IMR-90 (cell line): ENCODE data around the gene EXOC6B. TPM values are rescaled to one million over a fixed set of nuclear protein-coding genes. Genes with fewer than 3 reads are reported as not detected.

Experiments used
- ATAC-seq: fragments of 200-7000 bp; cut with Tn5 transposase; 2 replicates; pipeline ENCODE4 v1.9.1; 2020; ENCODE audit warnings: low read depth, mild to moderate bottlenecking, moderate library complexity
- BruUV-seq: library from RNA; stranded (reverse); fragments of 400-500 nt; replicated peaks from 2 replicates; lab custom pipeline; 2021; lab: Mats Ljungman, UMichigan
- CTCF ChIA-PET: fragments of 300-600 bp; formaldehyde crosslinking; extraction: SDS; loops from one replicate; lab custom pipeline; 2021; ENCODE audit warnings: antibody characterized with exemption; lab: Yijun Ruan, JAX
- POLR2A ChIA-PET: fragments of 300-600 bp; sonication (Branson Sonifier 250); formaldehyde crosslinking; loops from one replicate; lab custom pipeline; 2022; ENCODE audit warnings: antibody characterized with exemption; ENCODE audit not compliant: unreplicated experiment; lab: Charles Lee
- DNase-seq: peaks from one replicate; pipeline ENCODE4 v3.0.0; 2013
- H2AFZ ChIP-seq: replicated peaks from 2 replicates; pipeline ENCODE3; 2013; ENCODE audit warnings: low read length, mild to moderate bottlenecking; ENCODE audit not compliant: poor library complexity
- H2AK5ac ChIP-seq: 2 replicates; pipeline ENCODE4 v1.6.1; 2013; ENCODE audit warnings: low read depth, low read length, inconsistent platforms
- H2AK9ac ChIP-seq: replicated peaks from 2 replicates; pipeline ENCODE3; 2013; ENCODE audit warnings: mild to moderate bottlenecking, low read depth, low read length, moderate library complexity; ENCODE audit not compliant: poor library complexity
- H2BK120ac ChIP-seq: 2 replicates; pipeline ENCODE4 v1.6.1; 2013; ENCODE audit warnings: low read depth, low read length, inconsistent platforms
- H2BK15ac ChIP-seq: 3 replicates; pipeline ENCODE4 v1.6.1; 2013; ENCODE audit warnings: low read depth, low read length, inconsistent platforms
- H2BK20ac ChIP-seq: 2 replicates; pipeline ENCODE4 v1.6.1; 2013; ENCODE audit warnings: low read depth, mild to moderate bottlenecking, inconsistent platforms, low read length, moderate library complexity
- H2BK5ac ChIP-seq: 2 replicates; pipeline ENCODE4 v1.6.1; 2013; ENCODE audit warnings: mild to moderate bottlenecking, low read depth, low read length, inconsistent platforms; ENCODE audit not compliant: poor library complexity, severe bottlenecking
- H3K14ac ChIP-seq: replicated peaks from 2 replicates; pipeline ENCODE4 v1.6.1; 2013; ENCODE audit warnings: low read depth, low read length, inconsistent platforms
- H3K18ac ChIP-seq: 2 replicates; pipeline ENCODE4 v1.6.1; 2013; ENCODE audit warnings: low read depth, low read length, control low read depth
- H3K23ac ChIP-seq: 2 replicates; pipeline ENCODE4 v1.6.1; 2013; ENCODE audit warnings: low read depth, low read length, inconsistent platforms
- H3K27ac ChIP-seq: 2 replicates; pipeline ENCODE4 v1.5.1; 2013; ENCODE audit warnings: mild to moderate bottlenecking, control low read depth, low read length; ENCODE audit not compliant: insufficient read depth
- H3K27me3 ChIP-seq: 2 replicates; pipeline ENCODE4 v1.6.1; 2013; ENCODE audit warnings: low read length; ENCODE audit not compliant: control insufficient read depth, insufficient read depth
- H3K36me3 ChIP-seq: 2 replicates; pipeline ENCODE4 v1.6.1; 2013; ENCODE audit warnings: low read length, mixed read lengths; ENCODE audit not compliant: control insufficient read depth, insufficient read depth
- H3K4ac ChIP-seq: 2 replicates; pipeline ENCODE4 v1.6.1; 2013; ENCODE audit warnings: low read depth, low read length, inconsistent platforms
- H3K4me1 ChIP-seq: 2 replicates; pipeline ENCODE4 v1.6.1; 2013; ENCODE audit warnings: low read length, mixed read lengths; ENCODE audit not compliant: control insufficient read depth, insufficient read depth
- H3K4me2 ChIP-seq: 2 replicates; pipeline ENCODE4 v1.6.1; 2013; ENCODE audit warnings: low read depth, mild to moderate bottlenecking, control low read depth, low read length, moderate library complexity
- H3K4me3 ChIP-seq: 2 replicates; pipeline ENCODE4 v1.5.1; 2013; ENCODE audit warnings: low read depth, mild to moderate bottlenecking, control low read depth, low read length, moderate library complexity; ENCODE audit not compliant: insufficient read depth
- H3K56ac ChIP-seq: 2 replicates; pipeline ENCODE4 v1.6.1; 2013; ENCODE audit warnings: low read length, inconsistent platforms; ENCODE audit not compliant: insufficient read depth; ENCODE audit errors: extremely low read depth
- H3K79me1 ChIP-seq, 2 experiments: 2 replicates each; pipeline ENCODE4 v1.6.1; 2013; ENCODE audit warnings: low read length in 2 of 2, inconsistent platforms in 1 of 2, low read depth in 1 of 2
- H3K9ac ChIP-seq: 2 replicates; pipeline ENCODE4 v1.6.1; 2013; ENCODE audit warnings: low read depth, low read length, control low read depth
- H3K9me1 ChIP-seq: 2 replicates; pipeline ENCODE4 v1.6.1; 2013; ENCODE audit warnings: low read length, inconsistent platforms; ENCODE audit not compliant: insufficient read depth
- H3K9me3 ChIP-seq: 2 replicates; pipeline ENCODE4 v1.6.1; 2013; ENCODE audit warnings: low read length; ENCODE audit not compliant: control insufficient read depth, insufficient read depth
- H4K20me1 ChIP-seq: 2 replicates; pipeline ENCODE4 v1.6.1; 2013; ENCODE audit warnings: low read length, inconsistent platforms; ENCODE audit not compliant: insufficient read depth
- H4K5ac ChIP-seq: 2 replicates; pipeline ENCODE4 v1.6.1; 2013; ENCODE audit warnings: mild to moderate bottlenecking, low read depth, low read length, control low read depth
- H4K8ac ChIP-seq, 2 experiments: 2 replicates each; pipeline ENCODE4 v1.6.1; 2013; ENCODE audit warnings: low read depth in 2 of 2, low read length in 2 of 2, control low read depth in 1 of 2, inconsistent platforms in 1 of 2
- H4K91ac ChIP-seq: 2 replicates; pipeline ENCODE4 v1.6.1; 2013; ENCODE audit warnings: low read depth, low read length, inconsistent platforms; ENCODE audit not compliant: insufficient read depth
- BHLHE40 ChIP-seq: fragments of 150-350 bp; IDR thresholded peaks from 2 replicates; pipeline ENCODE4 v1.6.1; 2016; ENCODE audit warnings: mild to moderate bottlenecking, low read depth, low read length
- CEBPB ChIP-seq: IDR thresholded peaks from 2 replicates; pipeline ENCODE4 v1.6.1; 2012; ENCODE audit warnings: low read depth, low read length, improper control_type of control experiment
- CHD1 ChIP-seq: IDR thresholded peaks from 2 replicates; pipeline ENCODE4 v1.6.1; 2012; ENCODE audit warnings: low read depth, low read length, improper control_type of control experiment
- CTCF ChIP-seq: conservative IDR thresholded peaks from 2 replicates; pipeline ENCODE4 v1.5.1; 2012; ENCODE audit warnings: mild to moderate bottlenecking, low read depth, low read length, improper control_type of control experiment
- ELK1 ChIP-seq: fragments of 150-350 bp; IDR thresholded peaks from 2 replicates; pipeline ENCODE4 v1.6.1; 2016; ENCODE audit warnings: low read depth, mild to moderate bottlenecking, low read length, moderate library complexity, borderline replicate concordance
- FOS ChIP-seq: fragments of 150-350 bp; IDR thresholded peaks from 2 replicates; pipeline ENCODE4 v1.6.1; 2016; ENCODE audit warnings: low read depth, low read length
- MAZ ChIP-seq: IDR thresholded peaks from 2 replicates; pipeline ENCODE4 v1.6.1; 2012; ENCODE audit warnings: low read depth, mild to moderate bottlenecking, low read length, improper control_type of control experiment, moderate library complexity, borderline replicate concordance
- MXI1 ChIP-seq: IDR thresholded peaks from 2 replicates; pipeline ENCODE4 v1.6.1; 2012; ENCODE audit warnings: low read depth, mild to moderate bottlenecking, low read length, moderate library complexity, borderline replicate concordance
- POLR2A ChIP-seq: IDR thresholded peaks from 2 replicates; pipeline ENCODE4 v1.6.1; 2012; ENCODE audit warnings: mild to moderate bottlenecking, low read depth, low read length
- RCOR1 ChIP-seq: IDR thresholded peaks from 2 replicates; pipeline ENCODE4 v1.6.1; 2012; ENCODE audit warnings: mild to moderate bottlenecking, low read length, improper control_type of control experiment; ENCODE audit not compliant: insufficient replicate concordance
- RFX5 ChIP-seq: IDR thresholded peaks from 2 replicates; pipeline ENCODE4 v1.8.0; 2012; ENCODE audit warnings: low read depth, mild to moderate bottlenecking, low read length, moderate library complexity
- USF2 ChIP-seq: fragments of 150-350 bp; IDR thresholded peaks from 2 replicates; pipeline ENCODE4 v1.6.1; 2017; ENCODE audit warnings: mild to moderate bottlenecking, antibody characterized with exemption, low read length, low read depth
- WGBS, 2 experiments: methylation state at CpG; one replicate each; pipeline versions ENCODE4 v1.1.5 to v1.1.7; 2013; ENCODE audit warnings: missing lambda C conversion rate in 2 of 2; ENCODE audit not compliant: insufficient read length in 1 of 2; ENCODE audit errors: extremely low coverage in 2 of 2; 5-methylcytosine and 5-hydroxymethylcytosine counted together
- dilution Hi-C: fragments of 300-500 bp; cut with HindIII; formaldehyde crosslinking; loops from one replicate; pipeline ENCODE4 v1.14.3; 2018; ENCODE audit warnings: low sequenced_read_pairs; ENCODE audit not compliant: unreplicated experiment
- in situ Hi-C: fragments of 300-500 bp; cut with MboI; formaldehyde crosslinking; loops from 3 replicates; pipeline ENCODE4 v1.14.3; 2019; ENCODE audit warnings: low sequenced_read_pairs, inconsistent platforms, mixed read lengths
- intact Hi-C: fragments of 100-400 bp; cut with micrococcal nuclease; formaldehyde crosslinking; loops from 2 replicates; pipeline ENCODE4 v1.10.0; 2022
- polyA plus RNA-seq, 3 experiments: library from polyadenylated mRNA; depleted of rRNA; stranded (reverse); fragments of >200 nt; gene quantifications; 2 replicates each; pipeline ENCODE4 v1.2.3, GENCODE V29; 2012; ENCODE audit warnings: low replicate concordance in 1 of 3
- total RNA-seq: library from RNA; depleted of rRNA; stranded (reverse); fragments of >200 nt; gene quantifications from 2 replicates; pipeline ENCODE4 v1.2.3, GENCODE V29; 2012

The EXOC6B gene
- total and polyA plus RNA-seq, 2 of the 4 experiments (the other 2 are of a cell fraction): 10.2 to 29.4 TPM

GRCh38 chr2:72178551-72178950 is 647.3 kb downstream of the EXOC6B start:
- Histone ChIP-seq H2BK20ac (no peak overlapping the region), H3K9me3 (no peaks in the 10 kb centered on the region), H3K27ac (no peak overlapping the region), H2BK15ac (no peak overlapping the region), H3K14ac (no peak overlapping the region), H4K91ac (no peak overlapping the region), H3K56ac (no peak overlapping the region), H3K18ac (no peak overlapping the region), H4K8ac (no peak overlapping the region), H3K4me1 (no peaks in the 10 kb centered on the region), H2AK9ac (no peak overlapping the region), H3K27me3 (no peaks in the 10 kb centered on the region), H2AFZ (no peak overlapping the region), H3K4ac (no peak overlapping the region), H3K36me3 (peaks cover 10% of the 10 kb centered on the region), H4K5ac (no peak overlapping the region), H3K4me2 (no peak overlapping the region), H4K20me1 (no peaks in the 10 kb centered on the region; the same call in 1 of the 2 replicates), H2BK5ac (no peak overlapping the region), H3K9me1 (peaks cover 7% of the 10 kb centered on the region; the same call in 1 of the 2 replicates), H2BK120ac (no peak overlapping the region), H3K4me3 (no peak overlapping the region), H2AK5ac (no peak overlapping the region), H3K79me1 (no peaks in the 10 kb centered on the region), H3K9ac (no peak overlapping the region), H3K23ac (no peak overlapping the region)
- no TSS peak for BruUV-seq
- intact Hi-C loops: no loop called here
- dilution Hi-C loops: no loop called here
- WGBS, 2 experiments: 100% methylated on average over 1 of the region's 2 CpGs; no CpG with 5 or more reads in 1 of the 2 experiments
- ChIA-PET CTCF (interaction anchor here (1.3 kb wide), 1 partner anchor 19 kb away, joined by 4 read pairs; no protein-coding TSS in a partner anchor), POLR2A (no interaction called here)
- ATAC-seq: no peak
- no peak for DNase-seq
- in situ Hi-C loops: no loop called here
- TF ChIP-seq USF2 (no peak), CTCF (no peak), MXI1 (no peak), POLR2A (no peak), MAZ (no peak), CEBPB (no peak), CHD1 (no peak), BHLHE40 (no peak), RCOR1 (no peak), ELK1 (no peak), FOS (no peak), RFX5 (no peak)
